HG03432 (cell line): ENCODE measurements around the gene TGFA.
A peak's percentile ranks its signal among the peaks of the same experiment; 100 is the strongest.

Source experiments
- ATAC-seq: cut with Tn5 transposase; IDR thresholded peaks from one replicate; pipeline ENCODE4 v1.9.1; 2021; ENCODE audit warnings: mild to moderate bottlenecking, moderate library complexity; ENCODE audit not compliant: unreplicated experiment

TGFA gene

GRCh38 chr2:70525032-70525431 lies 28.6 kb downstream of the TGFA start:
- no peak for ATAC-seq

GRCh38 chr2:70523996-70524965 lies 29.3 kb downstream of the TGFA start:
- no peak for ATAC-seq

DNA sequence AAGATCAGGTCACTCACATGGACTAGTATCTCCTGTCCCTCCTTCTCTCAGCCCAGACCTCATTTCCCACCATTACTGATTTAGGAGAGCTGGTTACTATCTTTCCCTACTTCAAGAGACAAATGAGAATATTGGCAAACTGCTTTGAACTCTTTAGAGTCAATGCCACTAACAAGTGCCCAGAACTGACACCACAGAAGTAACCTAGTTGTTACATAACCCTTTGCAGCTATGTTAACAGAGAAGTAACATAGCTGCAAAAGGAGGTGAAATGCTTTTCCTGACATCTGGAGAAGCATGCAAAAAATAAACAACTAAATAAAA lies 30.0 kb downstream of the TGFA start:
- ATAC-seq = no peak

DNA sequence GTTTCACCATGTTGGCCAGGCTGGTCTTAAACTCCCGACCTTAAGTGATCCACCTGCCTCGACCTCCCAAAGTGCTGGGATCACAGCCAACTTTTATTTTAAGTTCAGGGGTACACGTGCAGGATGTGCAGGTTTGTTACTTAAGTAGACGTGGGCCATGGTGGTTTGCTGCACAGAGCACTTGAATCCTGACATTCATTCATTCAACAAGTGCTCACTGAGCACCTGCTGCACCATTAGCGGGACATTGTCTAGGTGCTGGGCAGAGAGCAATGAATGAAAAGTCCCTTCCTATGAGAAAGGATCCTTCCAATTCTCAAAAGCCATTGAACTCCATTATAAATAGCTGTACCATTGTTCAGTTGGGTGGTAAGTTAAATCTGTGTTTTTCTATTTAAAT lies 31.0 kb downstream of the TGFA start:
- no peak for ATAC-seq

GRCh38 chr2:70520825-70521224 lies 32.8 kb downstream of the TGFA start:
- no peak for ATAC-seq

DNA sequence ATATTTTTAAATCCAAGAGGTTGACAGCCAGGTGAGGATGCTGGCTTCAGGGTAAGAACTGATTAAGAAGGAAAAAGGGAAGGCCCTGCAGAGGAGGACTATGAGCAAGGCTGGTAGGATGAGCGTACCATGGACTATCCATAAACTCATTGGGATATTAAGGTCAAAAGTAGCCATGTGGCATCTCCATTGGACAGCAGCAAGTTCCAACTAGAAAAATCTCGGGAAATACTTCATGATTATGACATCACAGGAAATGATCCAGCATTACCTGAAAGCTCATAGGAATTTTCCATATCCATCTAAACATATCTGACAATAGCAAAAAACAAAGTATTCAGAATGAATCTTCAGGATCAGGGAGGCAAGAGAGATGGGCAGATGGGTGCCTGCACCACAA lies 34.2 kb downstream of the TGFA start:
- no peak for ATAC-seq

DNA sequence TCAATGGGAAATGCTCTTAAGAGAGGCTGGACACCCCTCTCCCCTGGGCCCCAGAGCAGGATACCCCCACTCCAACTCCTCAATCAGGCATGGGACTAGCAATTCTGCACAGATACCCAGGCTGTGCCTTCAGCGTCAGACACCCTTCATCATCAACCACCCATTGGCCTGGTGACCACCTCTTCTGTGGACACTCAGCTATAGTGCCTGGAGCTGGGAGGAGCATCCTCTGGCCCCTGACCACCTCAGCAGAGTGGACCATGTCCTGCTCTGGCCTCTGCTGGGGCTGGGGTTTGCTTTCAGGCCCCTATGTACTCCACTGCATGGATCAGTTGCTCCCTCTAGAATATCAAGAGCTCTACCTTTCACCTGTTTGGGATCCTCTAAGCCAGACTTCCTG lies 35.1 kb downstream of the TGFA start:
- no peak for ATAC-seq

- no peak for ATAC-seq
Measured at GRCh38 chr2:70517804-70518203, 35.8 kb downstream of the TGFA start.

GRCh38 chr2:70516596-70516995 lies 37.0 kb downstream of the TGFA start:
- peak; percentile 96 for ATAC-seq

DNA sequence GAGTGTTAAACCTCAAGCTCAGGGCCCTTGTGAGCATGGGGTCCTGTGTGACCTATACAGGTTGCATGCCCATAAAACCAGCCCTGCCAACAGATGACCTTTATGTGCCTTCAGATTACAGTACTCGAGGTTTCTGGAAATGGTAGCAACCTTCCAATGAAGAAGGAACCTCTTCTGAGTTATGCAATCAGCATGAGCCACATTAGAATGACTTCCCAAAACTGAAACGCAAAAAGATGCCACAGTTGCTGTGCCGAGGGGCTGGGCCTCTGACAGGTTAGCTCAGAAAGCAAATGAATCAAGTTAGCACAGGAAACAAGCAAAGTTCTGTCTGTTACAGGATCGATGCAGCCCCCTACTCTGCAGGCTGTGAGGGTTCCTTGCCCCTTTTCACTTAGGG lies 37.7 kb downstream of the TGFA start:
- ATAC-seq = no peak

GRCh38 chr2:70514612-70515055 lies 39.0 kb downstream of the TGFA start:
- ATAC-seq = no peak

DNA sequence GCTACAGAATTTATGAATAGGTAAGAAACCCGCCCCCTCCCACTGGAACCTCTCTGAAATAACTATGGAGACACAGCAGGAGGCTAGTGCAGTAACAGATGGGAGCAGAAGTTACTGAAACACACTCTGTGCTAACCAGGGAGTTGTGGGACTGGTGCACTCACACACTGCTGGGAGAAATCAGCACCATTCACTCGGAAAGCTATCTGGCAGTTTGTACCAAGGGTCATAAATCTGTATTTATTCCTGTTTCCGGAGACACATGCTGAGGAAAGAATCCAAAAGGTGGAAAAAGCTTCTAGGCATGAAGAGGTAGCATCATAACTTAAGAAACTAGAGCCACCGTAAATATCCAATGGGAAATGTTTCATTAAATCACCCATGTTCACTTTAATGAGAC lies 39.9 kb downstream of the TGFA start:
- ATAC-seq = no peak

DNA sequence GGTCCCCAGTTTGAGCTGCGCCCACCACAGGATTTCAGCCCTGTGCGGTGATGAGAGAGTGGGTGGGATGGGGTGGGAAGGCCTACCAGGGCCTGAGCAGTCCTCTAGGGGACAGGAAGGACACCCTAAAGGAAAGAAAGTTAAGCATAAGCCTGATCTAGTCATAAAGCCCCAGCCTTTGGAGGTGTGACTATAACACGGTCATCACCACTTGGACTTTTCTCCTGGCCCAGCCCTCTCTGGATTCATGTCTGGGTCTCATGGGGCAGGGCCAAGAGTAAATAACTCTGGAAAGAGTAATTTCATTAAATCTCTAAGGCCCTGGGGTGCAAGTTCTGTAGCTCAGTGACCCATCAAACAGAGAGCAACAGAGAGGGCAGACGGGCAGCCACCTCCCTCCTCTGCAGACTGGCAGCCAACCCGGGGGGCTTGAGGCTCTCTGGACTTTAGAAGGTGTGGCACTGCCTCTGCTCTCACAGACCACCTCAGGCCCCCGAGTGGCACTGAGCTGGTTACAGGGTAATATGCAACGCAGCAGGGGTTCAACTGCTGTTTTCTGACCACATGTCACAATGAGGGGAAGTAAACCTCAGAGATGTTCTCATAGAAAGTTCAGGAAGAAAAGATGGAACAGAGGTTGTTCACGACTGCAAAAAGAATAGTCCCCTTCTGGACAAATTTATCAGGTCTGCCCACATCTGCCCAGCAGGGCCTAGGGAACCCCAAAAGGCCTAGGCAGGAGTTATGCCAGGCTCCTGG lies 41.5 kb downstream of the TGFA start:
- no peak for ATAC-seq

DNA sequence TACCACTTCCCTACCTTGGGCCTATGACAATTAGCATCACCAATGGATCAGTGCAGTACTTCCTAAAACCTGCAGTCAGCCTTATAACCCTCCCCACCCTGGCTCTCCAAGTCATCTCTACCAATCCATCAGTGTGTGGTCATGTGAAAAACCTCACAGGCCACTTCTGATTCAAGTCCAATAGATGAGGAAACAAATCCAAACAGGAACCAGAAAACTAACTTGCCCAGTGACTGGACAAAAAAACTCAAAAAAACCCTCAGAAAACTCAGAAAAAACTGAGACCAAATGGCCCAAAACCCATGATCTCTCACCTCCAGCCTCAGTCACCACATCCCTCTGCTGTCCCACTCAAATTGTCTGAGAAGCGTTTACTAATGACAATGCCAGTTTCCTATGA lies 43.3 kb downstream of the TGFA start:
- ATAC-seq = no peak

DNA sequence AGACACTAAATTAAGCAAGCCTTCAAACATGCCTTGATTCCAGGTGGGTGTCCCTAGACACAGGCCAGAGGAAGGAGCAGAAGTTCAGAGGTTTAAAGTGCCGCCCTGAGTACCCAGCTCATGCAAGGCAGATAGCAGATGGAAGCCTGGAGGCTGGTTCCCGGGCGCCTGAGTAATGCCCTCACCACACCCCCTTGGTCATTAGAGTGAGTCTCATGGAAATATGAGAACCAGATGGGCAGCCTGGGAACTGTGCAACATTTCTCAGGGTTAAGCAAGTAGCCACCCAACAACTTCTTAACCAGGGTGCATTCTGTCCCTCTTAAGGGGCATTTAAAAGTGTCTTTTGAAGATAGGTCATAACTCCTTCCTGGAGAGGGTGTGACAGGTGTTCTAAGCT lies 44.1 kb downstream of the TGFA start:
- no peak for ATAC-seq

GRCh38 chr2:70508711-70509462 lies 44.7 kb downstream of the TGFA start:
- no peak for ATAC-seq

DNA sequence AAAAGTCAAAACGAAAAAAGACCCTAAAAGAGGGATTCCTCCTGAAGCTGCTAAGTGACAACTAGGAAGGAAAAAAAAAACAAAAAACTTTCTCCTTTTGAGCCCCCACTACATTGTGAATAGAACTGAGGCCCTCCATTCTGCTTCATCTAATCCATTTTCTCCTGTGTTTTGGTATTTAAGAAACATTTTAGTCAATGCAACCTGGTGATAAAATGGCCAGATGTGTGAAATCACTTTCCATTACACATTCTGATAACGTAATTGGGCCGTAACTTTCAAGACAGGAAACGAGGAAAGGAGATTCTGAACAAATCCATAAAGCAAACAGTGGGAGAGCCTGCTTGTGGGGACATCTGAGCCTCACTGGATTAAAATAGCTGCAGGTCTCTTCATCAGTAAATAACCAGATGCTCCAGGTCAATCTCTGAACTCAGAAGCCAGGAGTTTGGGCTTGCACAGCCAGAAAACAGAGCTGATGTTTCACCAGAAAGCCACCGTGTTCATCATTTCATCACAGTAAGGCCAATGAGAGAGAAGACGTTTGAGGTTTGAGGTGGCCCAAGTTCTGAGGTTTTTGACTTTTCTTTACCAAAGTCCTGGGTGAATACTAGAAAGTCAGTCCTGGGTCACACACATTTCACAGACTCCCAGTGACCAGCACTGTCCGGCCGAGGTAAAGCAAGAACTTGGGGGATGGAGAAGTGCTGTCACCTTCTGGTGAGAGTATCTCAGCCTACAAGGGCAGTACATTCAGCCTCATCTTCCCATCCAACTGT lies 47.8 kb downstream of the TGFA start:
- no peak for ATAC-seq

- ATAC-seq = no peak
Measured at GRCh38 chr2:70504750-70505149, 48.9 kb downstream of the TGFA start.

- no peak for ATAC-seq
Measured at GRCh38 chr2:70503896-70504295, 49.7 kb downstream of the TGFA start.

DNA sequence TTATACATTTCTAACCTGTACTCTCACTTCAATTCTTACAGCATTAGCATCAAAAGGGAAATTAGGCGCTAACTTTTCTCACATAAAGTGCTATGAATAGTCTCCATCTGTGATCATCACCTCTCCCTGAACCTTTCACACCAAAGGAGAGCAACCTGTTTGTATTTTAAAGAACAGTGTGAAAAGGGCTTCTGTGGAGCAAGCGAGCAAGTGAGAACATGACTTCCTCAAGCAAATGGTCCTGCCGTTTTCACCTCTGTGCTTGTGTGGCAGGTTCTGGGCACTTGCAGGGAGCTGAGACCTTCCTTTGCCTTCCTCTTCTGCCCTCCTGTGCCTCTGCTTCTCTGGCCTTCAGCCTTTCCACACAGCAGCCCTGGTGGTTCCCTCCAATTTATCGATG lies 51.9 kb downstream of the TGFA start:
- ATAC-seq = no peak

- no peak for ATAC-seq
Measured at GRCh38 chr2:70501215-70501614, 52.4 kb downstream of the TGFA start.
